Measurements from ENCODE around the gene MYCBP2.

MYCBP2 gene

DNA sequence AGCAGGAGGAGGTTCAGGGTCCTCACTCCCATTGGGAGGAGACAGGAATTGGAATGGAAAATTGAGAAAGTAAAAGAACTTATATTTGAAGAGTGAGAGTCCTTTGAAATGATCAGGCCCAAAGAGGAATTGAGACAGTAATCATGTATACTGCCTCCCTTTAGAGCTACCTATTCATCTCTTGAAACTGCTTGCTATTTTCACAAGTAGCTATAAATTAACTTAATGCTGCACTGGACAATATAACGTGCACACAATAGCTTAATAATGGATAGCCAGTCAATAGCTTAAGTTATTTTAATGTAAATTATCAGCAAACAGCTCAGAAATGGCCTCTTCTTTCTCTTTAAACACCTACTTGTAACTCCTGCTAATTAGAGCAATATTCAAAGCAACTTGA, 46.6 kb upstream of the MYCBP2 start:
- no peak for DNase-seq (ENCODE audit: low spot score)
- no peak overlapping the region for H3K27ac ChIP-seq (ENCODE audit: poor library complexity, severe bottlenecking)
- no peak for ATAC-seq (ENCODE audit: low read depth)
- no peaks in the 10 kb centered on the region for H3K36me3 ChIP-seq (ENCODE audit: low read depth)
- no peaks in the 10 kb centered on the region for H3K4me1 ChIP-seq (ENCODE audit: insufficient read depth, poor library complexity, severe bottlenecking)
- H3K27me3 ChIP-seq (ENCODE audit: insufficient read depth, poor library complexity, severe bottlenecking), result no peaks in the 10 kb centered on the region
- H3K9me3 ChIP-seq (ENCODE audit: severe bottlenecking), result no peaks in the 10 kb centered on the region
- TF ChIP-seq, protein P1, sequence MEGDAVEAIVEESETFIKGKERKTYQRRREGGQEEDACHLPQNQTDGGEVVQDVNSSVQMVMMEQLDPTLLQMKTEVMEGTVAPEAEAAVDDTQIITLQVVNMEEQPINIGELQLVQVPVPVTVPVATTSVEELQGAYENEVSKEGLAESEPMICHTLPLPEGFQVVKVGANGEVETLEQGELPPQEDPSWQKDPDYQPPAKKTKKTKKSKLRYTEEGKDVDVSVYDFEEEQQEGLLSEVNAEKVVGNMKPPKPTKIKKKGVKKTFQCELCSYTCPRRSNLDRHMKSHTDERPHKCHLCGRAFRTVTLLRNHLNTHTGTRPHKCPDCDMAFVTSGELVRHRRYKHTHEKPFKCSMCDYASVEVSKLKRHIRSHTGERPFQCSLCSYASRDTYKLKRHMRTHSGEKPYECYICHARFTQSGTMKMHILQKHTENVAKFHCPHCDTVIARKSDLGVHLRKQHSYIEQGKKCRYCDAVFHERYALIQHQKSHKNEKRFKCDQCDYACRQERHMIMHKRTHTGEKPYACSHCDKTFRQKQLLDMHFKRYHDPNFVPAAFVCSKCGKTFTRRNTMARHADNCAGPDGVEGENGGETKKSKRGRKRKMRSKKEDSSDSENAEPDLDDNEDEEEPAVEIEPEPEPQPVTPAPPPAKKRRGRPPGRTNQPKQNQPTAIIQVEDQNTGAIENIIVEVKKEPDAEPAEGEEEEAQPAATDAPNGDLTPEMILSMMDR (IDR thresholded peaks at IDR 0.05; ENCODE audit: poor library complexity, severe bottlenecking), result no peak
- no peak overlapping the region for H3K4me3 ChIP-seq (ENCODE audit: severe bottlenecking)

DNA sequence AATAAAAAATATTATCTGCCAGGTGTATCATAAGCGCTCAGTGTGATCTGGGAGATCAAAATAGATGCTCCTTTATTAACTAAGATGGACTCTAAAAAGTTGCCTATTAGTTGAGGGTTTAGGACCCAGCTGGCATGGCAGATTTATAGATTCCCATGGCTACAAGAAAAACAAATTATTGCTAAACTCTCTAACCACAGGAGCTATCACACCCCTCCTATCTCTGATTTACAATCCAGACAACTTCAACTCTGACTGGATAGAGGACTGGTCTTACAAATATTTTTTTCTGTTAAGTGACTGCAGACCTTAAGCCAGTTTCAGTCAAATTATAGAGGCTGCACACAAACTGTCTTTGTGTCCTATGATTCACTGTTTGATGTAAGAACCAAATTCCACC, 45.4 kb upstream of the MYCBP2 start:
- Histone ChIP-seq H3K27me3 (ENCODE audit: insufficient read depth, poor library complexity, severe bottlenecking) (no peaks in the 10 kb centered on the region), H3K4me1 (ENCODE audit: insufficient read depth, poor library complexity, severe bottlenecking) (no peaks in the 10 kb centered on the region), H3K9me3 (ENCODE audit: severe bottlenecking) (no peaks in the 10 kb centered on the region), H3K4me3 (ENCODE audit: severe bottlenecking) (no peak overlapping the region), H3K27ac (ENCODE audit: poor library complexity, severe bottlenecking) (no peak overlapping the region), H3K36me3 (ENCODE audit: low read depth) (no peaks in the 10 kb centered on the region)
- ATAC-seq (ENCODE audit: low read depth) (no peak), DNase-seq (ENCODE audit: low spot score) (no peak)
- TF ChIP-seq, protein P1 (IDR thresholded peaks at IDR 0.05; ENCODE audit: poor library complexity, severe bottlenecking), result no peak

DNA sequence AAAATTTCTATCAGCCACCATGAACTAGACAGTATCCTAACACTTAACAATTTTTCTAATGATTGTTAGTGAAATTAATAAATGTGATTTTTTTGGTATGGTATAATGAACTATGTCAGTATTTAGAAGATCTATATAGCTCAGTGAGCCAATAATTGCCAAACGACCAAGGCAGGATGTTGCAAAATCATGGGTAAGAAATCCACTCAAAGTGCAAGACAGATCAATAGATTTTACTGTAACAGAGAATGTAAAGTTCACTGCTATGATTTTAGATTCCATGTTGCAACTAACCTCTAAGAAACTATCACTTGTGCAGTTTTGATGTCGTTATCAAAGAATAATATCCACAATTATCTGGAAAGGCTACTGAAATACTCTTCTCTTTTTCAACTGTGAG, 44.0 kb upstream of the MYCBP2 start:
- Histone ChIP-seq H3K9me3 (ENCODE audit: severe bottlenecking) (no peaks in the 10 kb centered on the region), H3K4me1 (ENCODE audit: insufficient read depth, poor library complexity, severe bottlenecking) (no peaks in the 10 kb centered on the region), H3K27me3 (ENCODE audit: insufficient read depth, poor library complexity, severe bottlenecking) (no peaks in the 10 kb centered on the region), H3K36me3 (ENCODE audit: low read depth) (no peaks in the 10 kb centered on the region), H3K27ac (ENCODE audit: poor library complexity, severe bottlenecking) (no peak overlapping the region), H3K4me3 (ENCODE audit: severe bottlenecking) (no peak overlapping the region)
- TF ChIP-seq, protein P1 (IDR thresholded peaks at IDR 0.05; ENCODE audit: poor library complexity, severe bottlenecking), result no peak
- no peak for DNase-seq (ENCODE audit: low spot score)
- ATAC-seq (ENCODE audit: low read depth), result no peak

DNA sequence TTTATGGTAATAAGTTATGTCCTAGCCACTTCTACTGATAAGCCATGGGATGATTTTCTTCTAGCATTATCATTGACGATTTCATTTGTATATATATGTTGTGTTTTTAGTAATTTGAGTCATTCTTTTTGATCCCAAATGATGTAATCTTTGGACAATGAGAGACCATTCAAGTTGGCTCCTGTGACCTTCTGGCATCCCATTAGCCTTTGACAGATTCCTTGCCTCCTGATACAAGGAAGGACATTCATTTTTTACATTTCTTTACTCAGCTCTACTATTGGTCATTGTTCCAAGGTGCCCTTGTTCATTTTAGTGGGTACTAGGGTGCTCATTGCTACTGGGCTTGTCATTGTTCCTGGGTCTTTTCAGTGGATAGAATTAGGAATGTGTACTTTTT, 35.3 kb upstream of the MYCBP2 start:
- Histone ChIP-seq H3K36me3 (ENCODE audit: low read depth) (no peaks in the 10 kb centered on the region), H3K4me1 (ENCODE audit: insufficient read depth, poor library complexity, severe bottlenecking) (no peaks in the 10 kb centered on the region), H3K4me3 (ENCODE audit: severe bottlenecking) (no peak overlapping the region), H3K27ac (ENCODE audit: poor library complexity, severe bottlenecking) (no peak overlapping the region), H3K9me3 (ENCODE audit: severe bottlenecking) (no peaks in the 10 kb centered on the region), H3K27me3 (ENCODE audit: insufficient read depth, poor library complexity, severe bottlenecking) (no peaks in the 10 kb centered on the region)
- no peak for DNase-seq (ENCODE audit: low spot score)
- no peak for ATAC-seq (ENCODE audit: low read depth)
- TF ChIP-seq, protein P1 (IDR thresholded peaks at IDR 0.05; ENCODE audit: poor library complexity, severe bottlenecking), result no peak

DNA sequence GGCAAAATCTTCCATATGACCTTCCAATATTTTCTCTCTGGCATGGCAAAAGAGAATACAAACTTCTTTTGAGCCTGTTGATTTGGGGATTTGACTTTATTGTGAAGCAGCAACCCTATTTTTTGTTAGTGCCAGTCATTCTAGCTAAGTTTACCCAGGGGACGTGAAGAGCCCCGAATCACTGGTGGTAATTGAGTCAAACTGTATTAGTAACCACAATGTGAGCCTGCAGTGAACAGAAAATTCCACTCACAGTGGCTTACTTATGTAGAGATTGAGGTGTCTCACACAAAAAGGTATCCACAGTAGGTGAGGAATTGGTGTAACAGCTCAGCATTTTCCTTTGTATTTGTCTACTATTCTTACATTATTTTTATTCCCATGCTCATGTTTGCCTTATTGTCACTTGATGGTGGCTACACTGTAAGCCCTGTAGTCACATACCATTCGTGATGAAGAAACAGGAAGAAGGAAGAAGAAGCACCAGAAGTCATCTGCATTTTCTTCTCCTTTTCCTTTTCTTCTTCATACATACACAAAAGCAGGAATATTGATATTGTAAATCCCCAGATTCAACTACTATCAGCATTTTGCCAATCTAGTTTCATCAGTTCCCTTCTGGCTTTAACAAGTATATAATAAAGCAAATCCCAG, 33.3 kb upstream of the MYCBP2 start:
- H3K36me3 ChIP-seq (ENCODE audit: low read depth), result no peaks in the 10 kb centered on the region
- no peak overlapping the region for H3K4me3 ChIP-seq (ENCODE audit: severe bottlenecking)
- no peak overlapping the region for H3K27ac ChIP-seq (ENCODE audit: poor library complexity, severe bottlenecking)
- no peaks in the 10 kb centered on the region for H3K9me3 ChIP-seq (ENCODE audit: severe bottlenecking)
- DNase-seq (ENCODE audit: low spot score) (no peak), ATAC-seq (ENCODE audit: low read depth) (no peak)
- no peaks in the 10 kb centered on the region for H3K27me3 ChIP-seq (ENCODE audit: insufficient read depth, poor library complexity, severe bottlenecking)
- H3K4me1 ChIP-seq (ENCODE audit: insufficient read depth, poor library complexity, severe bottlenecking), result no peaks in the 10 kb centered on the region
- TF ChIP-seq, protein P1 (IDR thresholded peaks at IDR 0.05; ENCODE audit: poor library complexity, severe bottlenecking), result no peak
